Breast epithelium (tissue), 4 donors: Measurements from ENCODE around the gene RNH1. TPM values are rescaled to one million over a fixed set of nuclear protein-coding genes. Genes with fewer than 3 reads are reported as not detected.

Source experiments
- DNase-seq, 2 donors: peaks; one replicate each; pipeline ENCODE4 v3.0.0-alpha.2; 2019; ENCODE audit warnings: low spot score in 2 of 2
- H3K27ac ChIP-seq, 2 donors: fragments of 200-600 bp; sonication (generic) in 1 of 2; one replicate each; pipeline ENCODE4 v1.5.1; 2016 to 2019; ENCODE audit warnings: mild to moderate bottlenecking in 1 of 2
- H3K27me3 ChIP-seq, 2 donors: fragments of 200-600 bp; sonication (generic) in 1 of 2; one replicate each; pipeline versions ENCODE4 v1.5.1 to v1.6.0; 2017 to 2019; ENCODE audit warnings: control low read depth in 1 of 2, mild to moderate bottlenecking in 1 of 2
- H3K36me3 ChIP-seq: fragments of 200-600 bp; one replicate; pipeline ENCODE4 v1.5.1; 2019
- H3K4me1 ChIP-seq, 2 donors: fragments of 200-600 bp; sonication (generic); one replicate each; pipeline ENCODE4 v1.5.1; 2016 to 2019; ENCODE audit warnings: control low read depth in 1 of 2
- H3K4me3 ChIP-seq, 3 donors: fragments of 200-600 bp; sonication (generic); 1 replicate in 2 of 3; 2 replicates in 1 of 3; pipeline ENCODE4 v1.5.1; 2016 to 2019; ENCODE audit warnings: mild to moderate bottlenecking in 3 of 3, moderate library complexity in 2 of 3
- H3K9me3 ChIP-seq, 2 donors: fragments of 200-600 bp; sonication (generic) in 1 of 2; one replicate each; pipeline ENCODE4 v1.5.1; 2016 to 2019; ENCODE audit warnings: control low read depth in 1 of 2
- CTCF ChIP-seq, 3 donors: fragments of 450-650 bp; IDR thresholded peaks; one replicate each; pipeline ENCODE4 v1.5.1; 2016 to 2017; ENCODE audit warnings: antibody characterized with exemption in 3 of 3, mild to moderate bottlenecking in 3 of 3, moderate library complexity in 3 of 3
- POLR2A ChIP-seq: fragments of 450-650 bp; IDR thresholded peaks from one replicate; pipeline ENCODE4 v1.6.1; 2016; ENCODE audit warnings: antibody characterized with exemption, mild to moderate bottlenecking, moderate library complexity
- POLR2AphosphoS5 ChIP-seq, 3 donors: sonication (generic); formaldehyde crosslinking; IDR thresholded peaks; one replicate each; pipeline ENCODE4 v1.6.1; 2017; ENCODE audit warnings: antibody characterized with exemption in 3 of 3
- intact Hi-C: fragments of 100-400 bp; cut with DNase I; formaldehyde crosslinking; loops from one replicate; pipeline ENCODE4 v1.15.1; 2023; ENCODE audit warnings: low total_unique reads
- total RNA-seq, 3 donors: library from RNA; depleted of rRNA; stranded (reverse); fragments of >200 nt; gene quantifications; one replicate each; pipeline ENCODE4 v1.1.0, GENCODE V29; 2016

RNH1 gene
- total RNA-seq, 3 donors from 2014 or later = 139 to 249 (median 209) TPM

- Histone ChIP-seq H3K27ac (no peak overlapping the region), H3K36me3 (no peaks in the 10 kb centered on the region), H3K27me3 (peaks cover 0 to 6% of the 10 kb centered on the region in 2 donors), H3K4me1 (no peaks in the 10 kb centered on the region), H3K4me3 (no peak overlapping the region), H3K9me3 (no peaks in the 10 kb centered on the region)
- intact Hi-C loops = no loop called here
- TF ChIP-seq POLR2A (no peak), POLR2AphosphoS5 (IDR thresholded peaks at IDR 0.05) (no peak), CTCF (IDR thresholded peaks at IDR 0.05) (no peak)
- no peak for DNase-seq
Observed at GRCh38 chr11:548700-549603, 41.9 kb upstream of the RNH1 start.

- intact Hi-C loops = no loop called here
- no peaks in the 10 kb centered on the region for H3K4me1 ChIP-seq
- no peak overlapping the region for H3K27ac ChIP-seq
- H3K9me3 ChIP-seq = no peaks in the 10 kb centered on the region
- no peak for DNase-seq
- TF ChIP-seq POLR2A = no peak
- no peak for TF ChIP-seq CTCF (IDR thresholded peaks at IDR 0.05)
- no peak for TF ChIP-seq POLR2AphosphoS5 (IDR thresholded peaks at IDR 0.05)
- H3K4me3 ChIP-seq = no peak overlapping the region
- no peaks in the 10 kb centered on the region for H3K36me3 ChIP-seq
- H3K27me3 ChIP-seq = no peaks in the 10 kb centered on the region
Observed at GRCh38 chr11:545171-545570, 38.1 kb upstream of the RNH1 start.

GRCh38 chr11:544817-545166 is 37.8 kb upstream of the RNH1 start:
- TF ChIP-seq CTCF (IDR thresholded peaks at IDR 0.05) (no peak), POLR2A (no peak), POLR2AphosphoS5 (IDR thresholded peaks at IDR 0.05) (no peak)
- intact Hi-C loops = no loop called here
- Histone ChIP-seq H3K9me3 (no peaks in the 10 kb centered on the region), H3K27ac (no peak overlapping the region), H3K36me3 (no peaks in the 10 kb centered on the region), H3K4me3 (no peak overlapping the region), H3K27me3 (no peaks in the 10 kb centered on the region), H3K4me1 (no peaks in the 10 kb centered on the region)
- DNase-seq = no peak

- Histone ChIP-seq H3K27ac (no peak overlapping the region), H3K36me3 (no peaks in the 10 kb centered on the region), H3K9me3 (no peaks in the 10 kb centered on the region), H3K4me3 (no peak overlapping the region), H3K27me3 (no peaks in the 10 kb centered on the region), H3K4me1 (no peaks in the 10 kb centered on the region)
- intact Hi-C loops = no loop called here
- no peak for DNase-seq
- TF ChIP-seq CTCF (IDR thresholded peaks at IDR 0.05) (no peak), POLR2A (no peak), POLR2AphosphoS5 (IDR thresholded peaks at IDR 0.05) (no peak)
Observed at GRCh38 chr11:541433-541885, 34.4 kb upstream of the RNH1 start.

- no peak for DNase-seq
- Histone ChIP-seq H3K9me3 (no peaks in the 10 kb centered on the region), H3K27me3 (no peaks in the 10 kb centered on the region), H3K4me1 (peaks cover 0 to 3% of the 10 kb centered on the region in 2 donors), H3K27ac (no peak overlapping the region), H3K36me3 (no peaks in the 10 kb centered on the region), H3K4me3 (no peak overlapping the region)
- intact Hi-C loops = no loop called here
- TF ChIP-seq POLR2AphosphoS5 (IDR thresholded peaks at IDR 0.05) = no peak
- TF ChIP-seq POLR2A = no peak
- TF ChIP-seq CTCF (IDR thresholded peaks at IDR 0.05) = no peak
Observed at GRCh38 chr11:540583-541432, 33.8 kb upstream of the RNH1 start.
